SK-N-MC (cell line): ENCODE results near the gene METTL2B.

ENCODE experiments used
- EZH2 ChIP-seq: fragments of 200-600 bp; sonication (generic); IDR thresholded peaks from one replicate; pipeline ENCODE4 v1.6.1; 2017; ENCODE audit warnings: antibody characterized with exemption
- FOXP2 ChIP-seq: optimal IDR thresholded peaks from 2 replicates; pipeline ENCODE3; 2011; ENCODE audit warnings: mild to moderate bottlenecking, moderate library complexity; ENCODE audit not compliant: insufficient read depth; ENCODE audit errors: extremely low read length, control extremely low read depth
- POLR2AphosphoS5 ChIP-seq: IDR thresholded peaks from 2 replicates; pipeline ENCODE4 v1.6.1; 2012; ENCODE audit warnings: mild to moderate bottlenecking, low read depth, low read length, borderline replicate concordance

DNA sequence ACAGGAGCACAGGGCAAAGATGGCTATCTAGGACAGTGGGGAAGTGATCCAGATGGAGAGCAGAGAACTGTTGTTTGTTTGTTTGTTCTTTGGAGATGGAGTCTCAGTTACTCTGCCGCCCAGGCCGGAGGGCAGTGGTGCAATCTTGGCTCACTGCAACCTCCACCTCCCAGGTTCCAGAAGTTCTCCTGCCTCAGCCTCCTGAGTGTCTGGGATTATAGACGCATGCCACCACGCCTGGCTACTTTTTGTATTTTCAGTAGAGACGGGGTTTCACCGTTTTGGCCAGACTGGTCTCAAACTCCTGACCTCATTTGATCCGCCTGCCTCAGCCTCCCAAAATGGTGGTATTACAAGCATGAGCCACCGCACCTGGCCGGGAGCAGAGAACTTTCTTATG lies 20.9 kb downstream of the METTL2B start:
- TF ChIP-seq POLR2AphosphoS5, result no peak
- TF ChIP-seq EZH2, result no peak
- no peak for TF ChIP-seq FOXP2
